ENCODE data around the gene RAD23B. TPM values are rescaled to one million over a fixed set of nuclear protein-coding genes. Genes with fewer than 3 reads are reported as not detected.

RAD23B gene
- 251 TPM for total RNA-seq (2021; ENCODE audit: unreplicated experiment)
- polyA plus RNA-seq (2012) = 113 and 123 TPM in 2 replicates
- percentile 98 among the genes with signal in this experiment for Bru-seq, nascent RNA
- percentile 98 among the genes with signal in this experiment for BruChase-seq, experiment 1, labeled RNA remaining after a 6-hour chase
- percentile 97 among the genes with signal in this experiment for BruChase-seq, experiment 2, labeled RNA remaining after a 2-hour chase
- long read RNA-seq, full-length matches to known transcripts = 1 of 28 reads
- long read RNA-seq, partial matches to known transcripts = 7 of 28 reads
- long read RNA-seq, other reads (novel, unspliced or antisense) = 20 of 28 reads

DNA sequence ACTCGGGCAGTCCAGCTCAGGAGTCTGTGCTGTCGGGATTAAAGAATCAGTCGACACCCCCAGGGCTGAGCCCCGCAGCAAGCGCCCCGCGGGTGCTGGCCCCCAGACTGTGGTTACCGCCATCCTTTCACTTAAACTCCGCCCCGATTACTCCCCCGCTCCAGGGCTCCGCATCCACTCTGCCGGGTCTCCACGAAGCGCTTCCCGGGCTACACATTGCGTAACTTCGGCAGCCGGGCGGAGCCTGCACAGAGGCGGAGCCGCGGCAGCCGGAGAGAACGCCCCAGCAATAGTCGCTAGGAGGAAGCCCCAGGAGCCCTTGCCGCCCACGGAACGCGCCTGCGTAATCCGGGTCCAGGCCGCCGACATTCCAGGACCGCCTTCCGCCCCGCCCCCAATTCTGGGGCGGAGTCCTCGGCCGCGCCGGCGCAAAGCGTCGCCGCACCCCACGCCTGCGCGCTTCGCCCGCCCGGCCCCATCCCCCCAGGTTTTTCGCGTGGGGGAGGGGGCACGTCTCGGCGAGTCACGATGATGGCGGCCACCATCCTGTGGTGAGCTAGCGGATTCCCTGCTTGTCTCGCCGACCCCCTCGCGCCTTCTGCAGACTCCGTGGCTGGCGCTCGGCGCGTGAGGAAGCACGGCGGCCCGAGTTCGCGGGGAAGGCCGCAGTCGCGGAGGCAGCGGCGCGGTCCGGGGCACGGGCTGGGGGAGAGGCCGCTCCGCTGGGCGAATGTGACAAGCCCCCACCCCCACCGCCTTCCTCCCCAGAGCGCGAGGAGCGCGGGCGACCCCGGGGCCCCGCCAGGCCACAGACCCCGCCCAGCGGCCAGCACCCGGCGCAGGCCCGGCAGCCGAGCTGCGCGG lies at the start of gene RAD23B:
RAD23B (plus strand) TSS at position 521 of the 864 bp plus-strand sequence. CDS start 351 bp downstream, outside the sequence.
- Histone ChIP-seq H3K4me2 (ENCODE audit: low read length) (peak within 1 kb of the TSS; percentile 83), H3K27me3 (ENCODE audit: insufficient read depth, low read length) (no peaks in the 10 kb centered on the region), H3K4me1 (ENCODE audit: control insufficient read depth in 1 of 2, insufficient read depth in 2 of 2, low read length in 2 of 2) (peaks cover 47 to 66% of the 10 kb centered on the region in 2 experiments), H3K9me3 (ENCODE audit: control insufficient read depth in 1 of 2, insufficient read depth in 1 of 2, low read depth in 1 of 2, low read length in 2 of 2) (no peaks in the 10 kb centered on the region), H2AFZ (ENCODE audit: low read depth, low read length, poor library complexity, severe bottlenecking) (no peak within 1 kb of the TSS), H4K20me1 (ENCODE audit: insufficient read depth) (peaks cover 34% of the 10 kb centered on the region; the same call in 1 of the 2 replicates), H3K9me2 (ENCODE audit: insufficient read depth) (no peaks in the 10 kb centered on the region), H3K9ac (ENCODE audit: low read length) (peak within 1 kb of the TSS; percentile 98), H3K4me3 (replicated peaks in 1 of 2; ENCODE audit: low read depth in 1 of 2, low read length in 2 of 2) (peak within 1 kb of the TSS; percentile 83 to 95), H3K36me3 (ENCODE audit: control insufficient read depth in 1 of 2, insufficient read depth in 2 of 2, low read length in 2 of 2) (0 out of 4 replicates have a peak, but pooled peaks cover 0 to 6% of the 10 kb centered on the region in 2 experiments), H3K27ac (ENCODE audit: low read depth, low read length) (peak within 1 kb of the TSS; percentile 99), H3K79me2 (ENCODE audit: insufficient read depth, low read length) (peaks cover 56% of the 10 kb centered on the region)
- POLR2A ChIA-PET = interaction anchor here (1.0 to 1.1 kb wide), 2 partner anchors 44 to 60 kb away, joined by 3 read pairs; no protein-coding TSS in a partner anchor
- RAD21 ChIA-PET (ENCODE audit: low non-redundant PET in 1 of 2, low total read pairs in 2 of 2, uncharacterized antibody in 2 of 2, unreplicated experiment in 2 of 2) = interaction anchor here in 1 of 2 experiments (1.1 kb wide), 1 partner anchor 111 kb away, joined by 3 read pairs; no protein-coding TSS in a partner anchor
- peak; percentile 87 for ATAC-seq
- CTCF ChIA-PET = interaction anchor here (1.9 kb wide), 1 partner anchor 124 kb away, joined by 4 read pairs; no protein-coding TSS in a partner anchor
- no TSS peak for BruUV-seq (replicated peaks)
- intact Hi-C loops (cut with micrococcal nuclease) = loop anchor here (1.0 to 2.0 kb wide), 2 partner anchors 40 to 70 kb away; no protein-coding TSS in a partner anchor
- peak; percentile 94 for DNase-seq (ENCODE audit: low read depth, low spot score)
- TF ChIP-seq SP1 (IDR thresholded peaks at IDR 0.05; ENCODE audit: low read depth) (no peak), YY1 (IDR thresholded peaks at IDR 0.05; ENCODE audit: extremely low read depth, insufficient replicate concordance, low read depth, low read length) (peak; percentile 94), POLR2AphosphoS5 (IDR thresholded peaks at IDR 0.05; ENCODE audit: low read depth, low read length) (peak; percentile 78)

DNA sequence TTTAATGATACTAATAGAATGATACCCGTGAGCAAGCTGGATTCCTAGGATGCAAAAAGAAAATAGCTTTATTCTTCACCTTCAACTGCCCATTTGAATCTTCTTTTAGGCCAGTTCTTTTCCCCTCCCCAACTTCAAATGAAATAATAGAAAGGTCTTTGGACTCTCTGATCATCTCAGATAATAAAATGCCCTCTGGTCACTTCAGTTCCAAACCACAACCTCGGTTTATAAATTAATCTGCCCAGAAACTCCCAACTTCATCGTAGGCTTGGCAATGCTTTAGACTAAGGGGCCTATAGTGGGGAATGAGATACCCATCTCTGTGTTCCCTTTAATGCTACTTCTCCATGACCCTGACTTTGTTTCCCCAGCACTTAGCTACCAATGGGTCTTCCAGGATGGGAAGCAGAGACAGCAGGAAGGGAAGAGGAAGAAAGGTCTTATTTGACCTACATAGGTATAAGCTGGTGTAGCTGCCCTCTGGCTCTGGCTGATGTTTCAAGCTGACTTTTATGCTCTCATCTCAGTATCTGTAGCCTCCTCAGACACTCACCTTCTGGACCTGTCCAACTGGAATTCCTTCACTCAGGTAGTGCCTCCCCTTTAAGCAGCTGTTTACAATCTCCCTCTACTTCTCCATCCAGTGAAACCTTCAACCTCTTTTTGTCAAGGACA lies 47.2 kb upstream of the RAD23B start:
- ATAC-seq (no peak), DNase-seq (ENCODE audit: low read depth, low spot score) (no peak)
- Histone ChIP-seq H3K9me2 (ENCODE audit: insufficient read depth) (no peaks in the 10 kb centered on the region), H3K79me2 (ENCODE audit: insufficient read depth, low read length) (peaks cover 12% of the 10 kb centered on the region), H3K36me3 (ENCODE audit: control insufficient read depth in 1 of 2, insufficient read depth in 2 of 2, low read length in 2 of 2) (peaks cover 0 to 30% of the 10 kb centered on the region in 2 experiments; a peak in 2 of 4 replicates), H3K4me2 (ENCODE audit: low read length) (no peak overlapping the region), H3K4me3 (replicated peaks in 1 of 2; ENCODE audit: low read depth in 1 of 2, low read length in 2 of 2) (no peak overlapping the region), H3K9ac (ENCODE audit: low read length) (no peak overlapping the region), H2AFZ (ENCODE audit: low read depth, low read length, poor library complexity, severe bottlenecking) (no peak overlapping the region), H4K20me1 (ENCODE audit: insufficient read depth) (no peaks in the 10 kb centered on the region), H3K9me3 (ENCODE audit: control insufficient read depth in 1 of 2, insufficient read depth in 1 of 2, low read depth in 1 of 2, low read length in 2 of 2) (no peaks in the 10 kb centered on the region), H3K27ac (ENCODE audit: low read depth, low read length) (no peak overlapping the region), H3K4me1 (ENCODE audit: control insufficient read depth in 1 of 2, insufficient read depth in 2 of 2, low read length in 2 of 2) (peaks cover 24 to 57% of the 10 kb centered on the region in 2 experiments), H3K27me3 (ENCODE audit: insufficient read depth, low read length) (no peaks in the 10 kb centered on the region)
- RAD21 ChIA-PET (ENCODE audit: low non-redundant PET in 1 of 2, low total read pairs in 2 of 2, uncharacterized antibody in 2 of 2, unreplicated experiment in 2 of 2) = no interaction called here
- TF ChIP-seq, protein P1, sequence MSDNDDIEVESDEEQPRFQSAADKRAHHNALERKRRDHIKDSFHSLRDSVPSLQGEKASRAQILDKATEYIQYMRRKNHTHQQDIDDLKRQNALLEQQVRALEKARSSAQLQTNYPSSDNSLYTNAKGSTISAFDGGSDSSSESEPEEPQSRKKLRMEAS (IDR thresholded peaks at IDR 0.05) = no peak
- no peak for TF ChIP-seq ELF1 (IDR thresholded peaks at IDR 0.05; ENCODE audit: borderline replicate concordance, low read depth)
- TF ChIP-seq YY1 (IDR thresholded peaks at IDR 0.05; ENCODE audit: extremely low read depth, insufficient replicate concordance, low read depth, low read length) = no peak
- TF ChIP-seq, protein P2, sequence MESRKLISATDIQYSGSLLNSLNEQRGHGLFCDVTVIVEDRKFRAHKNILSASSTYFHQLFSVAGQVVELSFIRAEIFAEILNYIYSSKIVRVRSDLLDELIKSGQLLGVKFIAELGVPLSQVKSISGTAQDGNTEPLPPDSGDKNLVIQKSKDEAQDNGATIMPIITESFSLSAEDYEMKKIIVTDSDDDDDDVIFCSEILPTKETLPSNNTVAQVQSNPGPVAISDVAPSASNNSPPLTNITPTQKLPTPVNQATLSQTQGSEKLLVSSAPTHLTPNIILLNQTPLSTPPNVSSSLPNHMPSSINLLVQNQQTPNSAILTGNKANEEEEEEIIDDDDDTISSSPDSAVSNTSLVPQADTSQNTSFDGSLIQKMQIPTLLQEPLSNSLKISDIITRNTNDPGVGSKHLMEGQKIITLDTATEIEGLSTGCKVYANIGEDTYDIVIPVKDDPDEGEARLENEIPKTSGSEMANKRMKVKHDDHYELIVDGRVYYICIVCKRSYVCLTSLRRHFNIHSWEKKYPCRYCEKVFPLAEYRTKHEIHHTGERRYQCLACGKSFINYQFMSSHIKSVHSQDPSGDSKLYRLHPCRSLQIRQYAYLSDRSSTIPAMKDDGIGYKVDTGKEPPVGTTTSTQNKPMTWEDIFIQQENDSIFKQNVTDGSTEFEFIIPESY (IDR thresholded peaks at IDR 0.05; ENCODE audit: extremely low read depth, insufficient replicate concordance, low read length) = no peak
- TF ChIP-seq POLR2AphosphoS5 (IDR thresholded peaks at IDR 0.05; ENCODE audit: low read depth, low read length) = no peak
- no peak for TF ChIP-seq SP1 (IDR thresholded peaks at IDR 0.05; ENCODE audit: low read depth)
- TF ChIP-seq EZH2 (IDR thresholded peaks at IDR 0.05) = no peak
- no peak for TF ChIP-seq CBX3 (IDR thresholded peaks at IDR 0.05; ENCODE audit: low read depth)
- no peak for TF ChIP-seq JUND (IDR thresholded peaks at IDR 0.05)
- CTCF ChIA-PET = no interaction called here
- POLR2A ChIA-PET = no interaction called here
- intact Hi-C loops (cut with micrococcal nuclease) = no loop called here
- no TSS peak for BruUV-seq (replicated peaks)
